ENCODE results near the gene GLDN.

GLDN gene

GRCh38 chr15:51363383-51363782, 21.9 kb downstream of the GLDN start:
- no peak for DNase-seq

DNA sequence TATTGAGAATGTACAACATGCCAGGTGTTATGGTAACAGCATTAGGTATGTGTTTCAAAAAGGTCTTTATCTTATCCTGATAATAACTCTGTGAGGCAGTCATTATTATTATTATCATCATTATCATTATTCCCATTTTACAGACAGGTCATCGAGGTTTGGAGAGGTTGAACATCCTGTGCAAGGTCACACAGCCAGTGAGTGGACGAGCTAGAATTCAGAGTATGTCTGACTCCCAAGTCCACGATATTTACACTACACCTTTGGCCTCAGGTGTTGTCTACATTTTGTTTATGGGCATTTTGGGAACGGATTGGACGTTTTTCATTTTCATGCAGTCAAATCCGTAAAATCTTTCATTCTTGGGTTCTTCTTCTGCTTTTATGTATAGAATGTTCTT, 24.0 kb downstream of the GLDN start:
- no peak for DNase-seq

- no peak for DNase-seq
These were observed 24.6 kb downstream of the GLDN start for GRCh38 chr15:51366071-51366470.

GRCh38 chr15:51366920-51367319, 25.5 kb downstream of the GLDN start:
- DNase-seq = no peak

GRCh38 chr15:51367322-51367976, 26.0 kb downstream of the GLDN start:
- DNase-seq = no peak

GRCh38 chr15:51368307-51368706, 26.9 kb downstream of the GLDN start:
- DNase-seq = no peak

- DNase-seq = no peak
These were observed 27.4 kb downstream of the GLDN start for GRCh38 chr15:51368751-51369450.

DNA sequence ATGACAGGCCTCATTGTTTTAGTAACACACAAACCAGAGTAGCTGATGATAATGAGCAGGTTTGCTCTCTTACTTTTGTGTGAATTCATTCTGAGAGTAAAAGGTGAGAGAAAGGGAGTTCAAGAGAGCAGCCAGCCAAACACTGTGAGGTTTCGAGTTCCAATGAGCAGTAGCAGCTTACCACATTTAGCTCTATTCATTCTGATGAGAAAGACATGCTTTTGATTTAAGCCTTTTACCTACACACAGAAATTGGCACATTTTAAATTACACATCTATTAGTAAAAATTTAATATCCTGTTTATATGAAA, 28.0 kb downstream of the GLDN start:
- no peak for DNase-seq

DNA sequence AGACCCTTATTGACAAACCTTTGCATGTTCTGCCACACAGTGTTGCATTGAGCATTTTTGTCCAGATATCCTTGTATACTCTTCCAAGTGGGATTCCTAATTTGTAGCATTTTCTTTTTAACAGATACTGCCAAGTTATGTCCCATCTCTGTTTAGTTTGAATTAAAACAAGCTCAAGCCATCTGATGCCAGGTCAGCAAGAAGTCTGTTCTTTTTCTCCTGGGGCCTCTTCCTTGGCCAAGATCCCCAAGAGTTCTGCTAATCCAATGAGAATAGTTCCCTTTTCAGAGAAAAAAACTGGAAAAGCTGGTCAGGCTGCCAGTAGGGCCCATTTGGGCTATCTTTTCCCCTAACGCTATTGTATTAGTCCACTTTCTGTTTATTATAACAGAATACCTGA, 29.8 kb downstream of the GLDN start:
- no peak for DNase-seq

DNA sequence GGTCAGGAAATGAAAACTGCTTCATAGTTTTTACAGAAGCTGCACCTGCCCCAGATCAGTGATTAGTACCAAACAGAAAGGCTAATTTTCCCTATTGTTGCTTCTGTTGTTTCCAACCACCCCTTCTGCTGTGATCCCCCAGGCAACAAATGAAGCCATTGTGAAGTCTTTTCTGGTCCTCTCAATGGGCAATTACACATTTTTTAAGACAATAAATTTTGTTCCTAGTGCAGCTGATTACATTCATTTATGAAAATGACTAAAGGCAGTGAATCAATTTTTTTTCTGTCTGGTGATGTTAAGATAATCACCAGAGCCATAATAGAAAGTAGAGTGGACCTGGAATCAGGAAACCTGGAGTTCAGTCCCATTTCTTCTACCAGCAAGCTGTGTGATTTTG, 32.7 kb downstream of the GLDN start:
- DNase-seq = no peak

- DNase-seq = no peak
These were observed 34.6 kb downstream of the GLDN start for GRCh38 chr15:51375966-51376640.

DNA sequence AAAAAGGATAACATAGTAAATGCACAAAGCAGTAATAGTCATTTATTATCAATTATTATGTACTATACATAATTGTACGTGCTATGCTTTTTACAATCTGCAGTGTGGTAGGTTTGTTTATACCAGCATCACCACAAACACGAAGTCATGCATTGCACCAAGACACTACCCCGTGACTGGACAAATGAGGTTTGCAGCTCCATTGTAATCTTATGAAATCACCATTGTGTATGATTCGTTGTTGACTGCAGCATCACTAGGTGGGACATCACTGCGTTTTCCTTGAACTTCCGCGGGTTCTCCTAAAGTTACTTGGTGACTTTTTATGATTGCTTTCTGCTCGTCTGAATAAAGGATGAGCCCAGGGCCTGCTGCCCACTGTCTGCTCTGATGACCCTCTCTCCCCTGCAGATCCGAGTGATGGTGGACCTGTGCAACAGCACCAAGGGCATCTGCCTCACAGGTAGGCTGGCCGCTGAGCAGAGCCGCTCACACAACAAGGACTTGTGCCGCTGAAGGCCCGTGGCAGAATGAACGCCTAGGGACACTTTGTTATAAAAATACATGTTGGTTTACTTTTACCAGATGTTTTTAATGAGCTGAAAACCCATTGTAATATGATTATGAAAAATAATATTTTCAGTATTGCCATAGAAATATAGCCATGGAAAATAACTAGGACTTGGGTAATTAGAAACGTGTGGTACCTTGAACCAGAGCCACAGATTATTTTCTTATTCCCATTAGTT, 35.8 kb downstream of the GLDN start:
- DNase-seq = no peak

GRCh38 chr15:51378406-51378805, 37.0 kb downstream of the GLDN start:
- DNase-seq = no peak

DNA sequence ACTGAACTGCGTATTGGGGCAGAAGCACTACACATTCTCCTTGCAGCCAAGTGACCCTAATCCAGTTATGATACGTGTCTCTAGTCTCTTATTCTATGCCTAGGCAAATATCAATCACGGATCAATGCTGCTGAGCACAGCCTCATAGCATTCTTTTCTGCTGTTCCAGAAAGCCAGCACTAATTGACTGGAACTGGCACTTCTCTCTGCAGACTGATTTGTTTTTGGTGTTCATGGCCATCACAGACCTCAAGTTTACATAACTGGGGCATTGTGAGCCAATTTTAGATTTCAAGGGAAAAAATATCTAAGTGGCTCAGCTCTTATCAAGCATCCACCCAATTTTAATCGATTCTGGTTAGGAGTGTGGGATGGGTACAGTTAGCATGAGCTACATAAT, 37.9 kb downstream of the GLDN start:
- DNase-seq = no peak

DNA sequence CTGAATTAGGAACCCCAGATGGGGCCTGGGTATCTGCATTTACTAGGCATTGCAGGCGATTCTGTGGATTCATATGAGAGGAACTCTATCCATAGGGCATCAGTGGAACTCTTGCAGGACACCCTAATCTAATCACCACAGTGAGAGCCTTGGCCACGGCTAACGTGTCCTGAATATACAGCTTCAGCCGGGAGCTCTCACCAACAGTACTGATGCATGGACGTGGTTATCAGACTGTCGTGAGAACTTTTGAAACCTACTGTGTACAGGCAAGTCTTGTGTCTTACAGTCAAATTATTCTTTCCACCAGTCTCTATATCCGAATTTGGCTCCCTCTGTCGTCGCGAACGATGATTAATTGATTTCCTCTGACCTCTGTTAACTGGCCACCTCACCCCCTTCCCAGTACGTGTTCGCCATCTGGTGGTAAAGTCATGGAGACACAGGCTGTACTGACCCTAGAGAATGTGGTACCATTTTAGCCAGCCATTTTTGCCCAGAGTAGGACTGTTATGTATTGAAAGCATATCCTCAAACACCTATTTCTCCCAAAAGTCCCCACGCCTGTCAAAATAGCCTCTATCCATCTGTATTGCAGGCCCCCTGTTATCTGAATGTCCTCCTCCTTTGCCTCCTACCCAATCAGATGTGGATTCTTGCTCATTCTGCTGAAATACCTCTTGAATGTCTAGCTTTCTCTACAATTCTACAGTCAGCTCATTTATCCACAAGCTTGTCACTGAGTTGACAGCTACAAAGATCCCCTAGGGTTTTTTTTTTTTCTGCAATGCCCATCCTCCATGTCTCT, 39.7 kb downstream of the GLDN start:
- no peak for DNase-seq

GRCh38 chr15:51382787-51383186, 41.3 kb downstream of the GLDN start:
- no peak for DNase-seq

DNA sequence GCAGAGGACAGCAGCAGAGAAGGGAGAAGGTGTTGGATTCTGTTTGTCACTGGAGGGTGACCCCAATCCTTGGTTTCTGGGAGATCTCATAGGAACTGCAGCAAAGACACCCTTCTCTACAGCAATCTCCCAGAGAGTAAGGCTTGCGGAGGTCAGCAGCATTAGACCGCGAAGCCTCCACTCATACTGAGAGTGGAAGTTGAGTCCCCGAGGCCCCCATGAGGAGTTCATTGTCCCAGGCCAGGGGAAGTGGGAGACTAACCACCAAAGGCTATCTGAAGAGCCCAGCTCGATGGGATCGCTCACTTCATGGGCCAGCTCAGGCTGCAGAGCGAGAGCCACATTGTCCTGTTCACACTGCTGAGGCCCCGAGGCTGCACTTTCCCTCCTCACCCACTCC, 44.6 kb downstream of the GLDN start:
- DNase-seq = no peak

- DNase-seq = no peak
These were observed 45.0 kb downstream of the GLDN start for GRCh38 chr15:51386486-51386885.

DNA sequence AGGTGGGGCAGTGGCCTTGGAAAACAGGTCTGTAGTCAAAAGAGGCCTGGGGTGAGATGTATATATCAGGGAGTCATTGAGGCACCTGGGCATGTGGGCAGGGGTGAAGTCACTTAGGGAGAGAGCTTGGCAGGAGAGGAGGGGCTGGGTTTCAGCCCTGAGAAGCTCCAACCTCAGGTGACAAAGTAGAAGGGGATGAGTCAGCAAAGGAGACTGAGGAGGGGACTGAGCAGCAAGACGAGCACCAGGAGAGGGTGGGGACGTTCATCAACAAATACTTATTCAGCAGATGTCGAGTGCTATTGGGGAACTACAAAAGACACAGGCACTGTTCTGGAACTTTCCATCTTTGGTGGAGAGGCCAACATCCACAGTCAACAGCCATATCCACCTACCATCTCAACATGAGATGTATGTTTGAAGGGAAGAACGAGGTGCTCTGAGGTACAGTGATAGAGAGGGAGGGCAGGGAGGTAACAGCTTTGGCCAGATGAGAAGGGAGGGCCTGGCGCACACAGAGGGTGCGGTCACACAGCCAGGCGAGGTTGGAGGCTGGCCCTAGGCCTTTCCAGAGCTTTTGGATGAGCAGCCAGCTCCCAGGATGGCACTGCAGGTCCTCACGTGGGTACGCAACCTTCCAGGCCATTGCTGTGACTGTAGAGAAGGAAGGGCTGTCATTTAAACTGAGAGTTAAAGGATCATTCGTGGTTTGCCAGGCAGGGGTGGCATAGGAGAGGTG, 45.7 kb downstream of the GLDN start:
- DNase-seq = no peak

DNA sequence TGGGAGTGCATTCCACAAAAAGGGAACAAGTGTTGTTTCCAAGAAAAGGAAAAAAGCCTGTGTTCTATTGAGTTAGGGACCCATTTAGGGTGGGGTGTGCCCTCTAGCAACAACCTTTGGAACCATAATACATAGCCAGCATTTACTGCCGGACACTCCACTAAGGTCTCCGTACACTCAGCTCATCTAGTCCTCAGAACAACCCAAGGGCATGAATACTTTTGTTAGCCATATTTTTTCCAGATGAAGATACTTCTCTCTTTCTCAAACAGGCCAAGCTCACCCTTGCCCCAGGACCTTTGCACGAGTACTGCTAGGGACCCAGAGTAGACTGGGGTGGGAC, 46.2 kb downstream of the GLDN start:
- DNase-seq = no peak

DNA sequence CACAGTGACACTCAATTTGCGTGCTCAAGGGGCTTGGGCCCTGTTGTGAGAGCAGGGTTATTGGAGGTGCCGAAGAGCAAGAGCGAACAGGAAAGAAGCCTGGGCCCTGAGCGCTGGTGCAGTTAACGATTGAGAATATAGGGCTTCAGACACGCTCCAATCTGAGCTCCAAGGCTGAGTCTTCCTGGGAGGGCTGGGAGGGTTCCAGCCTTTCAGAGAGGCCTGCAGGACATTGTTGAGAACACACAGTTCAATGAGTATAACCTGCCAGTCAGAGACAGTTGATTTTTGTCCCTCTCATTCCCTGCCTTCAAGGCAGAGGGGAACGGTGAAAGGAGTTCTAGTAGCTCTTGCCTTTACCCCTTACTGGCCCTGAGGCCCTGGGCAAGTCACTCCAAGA, 47.3 kb downstream of the GLDN start:
- DNase-seq = no peak

DNA sequence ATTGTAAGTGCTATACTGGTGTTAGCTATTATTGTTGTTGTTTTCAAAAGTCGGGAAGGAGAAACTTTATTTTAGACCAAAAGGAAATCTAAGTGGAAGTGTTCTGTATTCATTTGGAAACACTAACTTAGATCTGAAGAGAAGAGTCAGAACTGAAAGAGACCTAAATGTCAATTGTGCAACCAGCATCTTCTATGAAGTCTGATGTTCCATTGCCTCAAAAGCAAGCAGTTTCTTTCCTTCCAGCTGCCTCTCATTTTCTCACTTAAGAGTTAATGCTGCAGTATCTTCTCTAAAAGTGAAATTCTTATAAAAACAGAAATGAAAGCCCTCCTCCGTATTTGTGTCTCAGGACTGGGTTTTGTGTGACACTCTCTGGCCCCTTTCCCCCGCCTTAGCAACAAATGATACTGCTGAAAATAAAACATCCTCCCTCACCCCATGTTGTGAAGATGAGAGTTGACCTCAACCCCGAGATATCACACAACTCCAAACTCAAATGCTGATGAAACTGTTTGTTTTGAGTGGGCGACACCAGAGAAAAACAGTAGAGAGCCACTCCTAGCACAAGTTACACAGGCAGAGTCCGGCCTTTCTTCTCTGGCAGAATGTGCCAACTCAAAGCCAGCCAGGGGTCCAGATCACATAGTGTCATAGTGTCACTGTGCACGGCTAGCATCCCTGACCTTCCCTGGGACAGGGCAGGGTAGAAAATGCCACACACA, 48.9 kb downstream of the GLDN start:
- DNase-seq = no peak
